HEK293T (cell line): ENCODE measurements around the gene PTBP1.

Experiments used
- ARNT ChIP-seq: fragments of 450-650 bp; IDR thresholded peaks from 2 replicates; pipeline ENCODE4 v1.6.1; 2017; ENCODE audit warnings: mild to moderate bottlenecking
- BHLHE40 ChIP-seq: fragments of 450-650 bp; IDR thresholded peaks from 2 replicates; pipeline ENCODE4 v1.6.1; 2016; ENCODE audit warnings: mild to moderate bottlenecking, moderate library complexity, borderline replicate concordance
- ELF4 ChIP-seq: fragments of 450-650 bp; IDR thresholded peaks from 2 replicates; pipeline ENCODE4 v1.6.1; 2017; ENCODE audit warnings: antibody characterized with exemption
- FOXA1 ChIP-seq: fragments of 450-650 bp; IDR thresholded peaks from 2 replicates; pipeline ENCODE4 v1.6.1; 2016; ENCODE audit warnings: mild to moderate bottlenecking
- FOXK2 ChIP-seq: fragments of 450-650 bp; IDR thresholded peaks from 2 replicates; pipeline ENCODE4 v1.6.1; 2016; ENCODE audit warnings: mild to moderate bottlenecking
- FOXM1 ChIP-seq: fragments of 450-650 bp; IDR thresholded peaks from 2 replicates; pipeline ENCODE4 v1.6.1; 2017; ENCODE audit warnings: mild to moderate bottlenecking, borderline replicate concordance
- HDGF ChIP-seq: fragments of 450-650 bp; IDR thresholded peaks from 2 replicates; pipeline ENCODE4 v1.6.1; 2017; ENCODE audit warnings: antibody characterized with exemption, borderline replicate concordance
- L3MBTL2 ChIP-seq: fragments of 450-650 bp; conservative IDR thresholded peaks from 2 replicates; pipeline ENCODE4 v1.6.1; 2016; ENCODE audit warnings: mild to moderate bottlenecking
- PKNOX1 ChIP-seq: fragments of 450-650 bp; IDR thresholded peaks from 2 replicates; pipeline ENCODE4 v1.6.1; 2016
- SP1 ChIP-seq: fragments of 450-650 bp; IDR thresholded peaks from 2 replicates; pipeline ENCODE4 v1.6.1; 2017
- TARDBP ChIP-seq: fragments of 450-650 bp; IDR thresholded peaks from 2 replicates; pipeline ENCODE4 v1.6.1; 2016
- ZNF384 ChIP-seq: fragments of 450-650 bp; IDR thresholded peaks from 2 replicates; pipeline ENCODE4 v1.6.1; 2016

GRCh38 chr19:756821-757688, 40.2 kb upstream of the PTBP1 start:
- TF ChIP-seq BHLHE40: no peak
- no peak for TF ChIP-seq ARNT
- no peak for TF ChIP-seq ELF4
- TF ChIP-seq FOXM1: no peak
- no peak for TF ChIP-seq L3MBTL2
- TF ChIP-seq PKNOX1: no peak
- no peak for TF ChIP-seq HDGF
- TF ChIP-seq FOXK2: no peak
- TF ChIP-seq FOXA1: no peak
- TF ChIP-seq SP1: no peak
- no peak for TF ChIP-seq TARDBP
- no peak for TF ChIP-seq ZNF384
